ENCODE measurements around the gene CCR6. TPM values are rescaled to one million over a fixed set of nuclear protein-coding genes. Genes with fewer than 3 reads are reported as not detected.

The CCR6 gene
- total and polyA plus RNA-seq, 10 of the 15 experiments (the other 5 are each of a cell fraction or from before 2014, with no cell fraction given) = 2.2 to 7.6 (median 6.7) TPM

DNA sequence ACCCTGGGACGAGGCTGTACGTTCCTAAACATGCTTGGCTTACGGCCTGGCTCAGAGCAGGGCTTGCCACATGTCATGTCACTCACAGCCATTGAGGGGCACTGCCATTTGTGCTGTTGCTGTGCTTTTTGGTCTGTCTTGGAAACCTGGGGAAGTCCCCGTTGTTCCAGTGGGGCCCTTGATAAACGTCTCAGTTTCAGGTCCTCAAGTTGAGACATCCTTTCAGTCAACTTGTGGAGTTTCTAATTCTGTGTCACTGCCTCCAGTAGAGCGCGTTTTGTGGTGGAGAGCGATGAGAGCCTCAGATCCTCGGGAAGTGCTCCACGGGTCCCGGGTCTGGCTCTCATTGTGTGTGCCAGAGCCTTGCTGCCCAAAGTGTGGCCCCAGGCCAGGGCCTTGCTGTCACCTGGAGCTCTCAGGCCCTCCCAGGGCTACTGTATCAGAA is 43.0 kb upstream of the CCR6 start:
- POLR2A ChIA-PET = interaction anchor here (0.9 to 1.5 kb wide), 2 partner anchors 24 to 34 kb away, joined by 3 read pairs; no protein-coding TSS in a partner anchor
- Histone ChIP-seq H3K79me2 (ENCODE audit: control insufficient read depth, insufficient read depth, low read length) (no peaks in the 10 kb centered on the region), H3K9ac (ENCODE audit: control insufficient read depth, insufficient read depth, low read length) (peak overlapping the region; percentile 36), H3K4me2 (ENCODE audit: control insufficient read depth, insufficient read depth) (peak overlapping the region; percentile 83), H2AFZ (ENCODE audit: control insufficient read depth, low read depth, low read length) (peak overlapping the region; percentile 68), H3K27ac (ENCODE audit: control insufficient read depth, insufficient read depth) (peak overlapping the region; percentile 79), H3K36me3 (ENCODE audit: control insufficient read depth in 2 of 2, insufficient read depth in 2 of 2, low read length in 1 of 2) (no peaks in the 10 kb centered on the region), H3K4me1 (ENCODE audit: control insufficient read depth, insufficient read depth, low read length) (peaks cover 31% of the 10 kb centered on the region), H4K20me1 (ENCODE audit: control insufficient read depth, insufficient read depth) (no peaks in the 10 kb centered on the region), H3K27me3 (replicated peaks in 1 of 2; ENCODE audit: control insufficient read depth in 2 of 2, insufficient read depth in 2 of 2, low read length in 1 of 2) (no peaks in the 10 kb centered on the region), H3K9me3 (replicated peaks; ENCODE audit: control insufficient read depth, insufficient read depth, low read length) (no peaks in the 10 kb centered on the region; the same call in 2 of the 3 replicates), H3K4me3 (no peak overlapping the region)
- in situ Hi-C loops (cut with MboI) = no loop called here
- DNase-seq (ENCODE audit: low read depth, low spot score) = peak; percentile 93
- ATAC-seq = peak; percentile 99
- CTCF ChIA-PET = interaction anchor here (0.6 to 1.7 kb wide), 10 partner anchors 9 to 90 kb away, joined by 3 to 10 read pairs (median 4); no protein-coding TSS in a partner anchor
- 6% methylated on average over 11 of the region's 11 CpGs for WGBS (ENCODE audit: insufficient coverage, insufficient replicate concordance, low lambda C conversion rate, missing lambda C conversion rate)
- intact Hi-C loops (cut with micrococcal nuclease; ENCODE audit: unreplicated experiment) = loop anchor here (2.0 kb wide), 2 partner anchors 47 to 63 kb away; no protein-coding TSS in a partner anchor
- BruUV-seq (replicated peaks) = no TSS peak
- RAD21 ChIA-PET (ENCODE audit: unreplicated experiment) = interaction anchor here (0.6 to 3.4 kb wide), 9 partner anchors 12 to 80 kb away, joined by 3 to 14 read pairs (median 4); partner anchors contain the start of genes CCR6 and CEP43
- SMC1A ChIA-PET (ENCODE audit: uncharacterized antibody, unreplicated experiment) = interaction anchor here (0.6 to 2.5 kb wide), 11 partner anchors 12 to 80 kb away, joined by 3 to 23 read pairs (median 4); partner anchors contain the start of genes CCR6 and CEP43
- FAIRE-seq = peak; percentile 97
- TF ChIP-seq ZNF384 (IDR thresholded peaks at IDR 0.05; ENCODE audit: borderline replicate concordance, low read depth, low read length) = no peak
- no peak for TF ChIP-seq RFX5 (IDR thresholded peaks at IDR 0.05; ENCODE audit: low read depth, low read length)
- no peak for TF ChIP-seq SREBF1 (IDR thresholded peaks at IDR 0.05; ENCODE audit: low read length)
- TF ChIP-seq KLF5 (IDR thresholded peaks at IDR 0.05; ENCODE audit: partially characterized antibody) = no peak
- TF ChIP-seq SMARCA5 (IDR thresholded peaks at IDR 0.05) = peak; percentile 90; the same call in 1 of the 2 replicates
- no peak for TF ChIP-seq USF1 (IDR thresholded peaks at IDR 0.05; ENCODE audit: borderline replicate concordance, extremely low read length, insufficient read depth, low read depth, low read length)
- no peak for TF ChIP-seq RCOR1 (conservative IDR thresholded peaks at IDR 0.05; ENCODE audit: low read depth, low read length)
- TF ChIP-seq ZNF274 (IDR thresholded peaks at IDR 0.05; ENCODE audit: insufficient read depth, insufficient read length) = no peak
- TF ChIP-seq, protein P1, sequence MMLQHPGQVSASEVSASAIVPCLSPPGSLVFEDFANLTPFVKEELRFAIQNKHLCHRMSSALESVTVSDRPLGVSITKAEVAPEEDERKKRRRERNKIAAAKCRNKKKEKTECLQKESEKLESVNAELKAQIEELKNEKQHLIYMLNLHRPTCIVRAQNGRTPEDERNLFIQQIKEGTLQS (IDR thresholded peaks at IDR 0.05; ENCODE audit: borderline replicate concordance, extremely low read depth, low read depth, low read length) = no peak
- TF ChIP-seq PAX8 (IDR thresholded peaks at IDR 0.05) = no peak
- TF ChIP-seq YBX1 (IDR thresholded peaks at IDR 0.05) = no peak
- TF ChIP-seq POLR2AphosphoS2 (IDR thresholded peaks at IDR 0.05; ENCODE audit: low read depth, low read length) = no peak
- TF ChIP-seq RELA (IDR thresholded peaks at IDR 0.05; ENCODE audit: borderline replicate concordance, partially characterized antibody) = peak; percentile 84
- peak; percentile 83 for TF ChIP-seq MEF2A (IDR thresholded peaks at IDR 0.05; ENCODE audit: insufficient read depth, low read depth, low read length)
- no peak for TF ChIP-seq SMAD1 (IDR thresholded peaks at IDR 0.05; ENCODE audit: low read depth, partially characterized antibody)
- no peak for TF ChIP-seq JUND (IDR thresholded peaks at IDR 0.05; ENCODE audit: low read depth, low read length)
- TF ChIP-seq, protein P2, sequence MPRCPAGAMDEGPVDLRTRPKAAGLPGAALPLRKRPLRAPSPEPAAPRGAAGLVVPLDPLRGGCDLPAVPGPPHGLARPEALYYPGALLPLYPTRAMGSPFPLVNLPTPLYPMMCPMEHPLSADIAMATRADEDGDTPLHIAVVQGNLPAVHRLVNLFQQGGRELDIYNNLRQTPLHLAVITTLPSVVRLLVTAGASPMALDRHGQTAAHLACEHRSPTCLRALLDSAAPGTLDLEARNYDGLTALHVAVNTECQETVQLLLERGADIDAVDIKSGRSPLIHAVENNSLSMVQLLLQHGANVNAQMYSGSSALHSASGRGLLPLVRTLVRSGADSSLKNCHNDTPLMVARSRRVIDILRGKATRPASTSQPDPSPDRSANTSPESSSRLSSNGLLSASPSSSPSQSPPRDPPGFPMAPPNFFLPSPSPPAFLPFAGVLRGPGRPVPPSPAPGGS (IDR thresholded peaks at IDR 0.05; ENCODE audit: borderline replicate concordance, insufficient read depth, low read depth, low read length, poor library complexity, severe bottlenecking) = peak; percentile 83
- 0 out of 2 replicates have a peak, but pooled peaks have one; percentile 10 for TF ChIP-seq ESRRA (IDR thresholded peaks at IDR 0.05; ENCODE audit: low read length)
- no peak for TF ChIP-seq MXI1 (IDR thresholded peaks at IDR 0.05; ENCODE audit: low read depth, low read length)
- no peak for TF ChIP-seq SMAD5 (IDR thresholded peaks at IDR 0.05; ENCODE audit: low read depth)
- TF ChIP-seq TARDBP (IDR thresholded peaks at IDR 0.05; ENCODE audit: borderline replicate concordance) = 0 out of 2 replicates have a peak, but pooled peaks have one; percentile 42
- TF ChIP-seq NR2C1 (IDR thresholded peaks at IDR 0.05) = no peak
- peak; percentile 71 for TF ChIP-seq MEF2B (IDR thresholded peaks at IDR 0.05; ENCODE audit: partially characterized antibody, poor library complexity, severe bottlenecking)

Measured in GM12878 (cell line).